GM04504 (cell line): Measurements from ENCODE around the gene CDC6.
"Not testable (repeated sequence)": the region's sequence is repeated elsewhere in the genome, so short reads cannot be mapped to it uniquely, and the experiment has no call there.

Experiments
- DNase-seq: peaks from one replicate; pipeline ENCODE4 v3.0.0-alpha.2; 2012; ENCODE audit warnings: low read depth

CDC6 gene

GRCh38 chr17:40290629-40291280 is 3.1 kb downstream of the CDC6 start:
- peak; percentile 84 for DNase-seq

- DNase-seq: no peak
Observed at GRCh38 chr17:40291281-40291664, 3.6 kb downstream of the CDC6 start.

DNA sequence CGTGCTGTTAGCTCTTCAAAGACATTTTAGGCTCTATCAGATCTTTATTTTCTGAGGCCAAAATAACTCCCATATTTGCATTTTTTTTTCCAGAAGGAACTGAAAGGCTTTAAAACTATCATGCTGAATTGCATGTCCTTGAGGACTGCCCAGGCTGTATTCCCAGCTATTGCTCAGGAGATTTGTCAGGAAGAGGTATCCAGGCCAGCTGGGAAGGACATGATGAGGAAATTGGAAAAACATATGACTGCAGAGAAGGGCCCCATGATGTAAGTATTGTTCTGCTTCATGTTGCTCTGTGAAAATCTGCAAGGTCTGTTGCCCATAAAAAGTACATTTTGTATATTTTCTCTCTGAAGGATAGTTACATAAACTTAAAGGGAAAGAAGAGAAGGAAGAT is 5.7 kb downstream of the CDC6 start:
- no peak for DNase-seq

DNA sequence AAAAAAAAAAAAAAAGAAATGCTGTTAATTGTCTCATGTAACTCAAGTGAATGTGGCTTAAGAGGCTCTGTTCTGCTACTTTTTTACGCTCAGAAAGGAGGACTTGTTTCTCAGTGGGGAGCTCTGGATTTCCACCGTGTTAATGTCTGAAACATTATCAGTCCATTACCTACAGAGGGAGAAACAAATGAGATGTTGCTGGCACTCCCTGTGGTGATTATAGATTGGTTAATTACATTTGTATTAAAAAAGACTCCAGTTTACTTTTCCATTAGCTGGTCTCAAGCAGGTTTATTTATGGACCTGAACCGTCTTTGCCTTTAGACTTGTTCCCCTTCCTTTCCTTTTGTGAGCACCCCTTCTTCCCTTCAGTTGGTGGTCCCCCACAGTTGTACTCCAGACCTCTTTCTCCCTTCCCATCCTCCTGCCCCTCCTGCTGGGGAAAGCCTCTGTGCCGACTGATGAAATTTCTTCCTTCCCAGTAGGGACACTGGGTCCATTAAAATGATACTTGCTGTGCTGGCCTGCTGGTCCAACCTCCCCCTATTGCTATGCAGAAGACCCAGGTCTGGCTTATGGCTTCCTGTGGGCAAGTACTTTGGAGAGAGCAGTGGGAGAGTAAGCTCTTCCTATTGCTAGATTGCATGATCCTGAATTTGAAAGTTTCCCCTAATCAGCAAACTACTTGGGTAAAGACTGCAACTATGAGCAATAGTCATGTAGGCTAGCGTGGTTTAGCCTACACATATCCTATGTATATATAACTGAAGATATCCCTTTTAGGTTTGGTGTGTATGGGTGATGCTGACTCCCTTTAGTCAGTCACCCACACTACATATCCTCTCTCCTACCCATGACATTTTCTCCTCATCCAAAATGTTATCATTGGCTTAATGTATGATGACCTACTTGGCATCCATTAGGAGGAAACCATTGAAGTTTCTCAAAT is 8.1 kb downstream of the CDC6 start:
- no peak for DNase-seq

DNA sequence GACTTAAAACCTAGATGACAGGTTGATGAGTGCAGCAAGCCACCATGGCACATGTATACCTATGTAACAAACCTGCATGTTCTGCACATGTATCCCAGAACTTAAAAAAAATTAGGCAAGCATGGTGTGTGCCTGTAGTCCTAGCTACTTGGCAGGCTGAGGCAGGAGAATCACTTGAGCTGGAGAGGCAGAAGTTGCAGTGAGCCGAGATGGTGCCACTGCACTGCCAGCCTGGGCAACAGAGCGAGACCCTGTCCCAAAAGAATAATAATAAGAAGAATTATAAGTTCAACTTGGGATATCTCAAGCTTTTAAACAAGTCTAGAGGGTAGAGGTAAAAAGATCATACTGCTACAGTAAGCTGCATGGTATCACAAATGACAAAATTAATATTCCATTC is 9.8 kb downstream of the CDC6 start:
- DNase-seq: no peak

GRCh38 chr17:40298726-40299125 is 11.0 kb downstream of the CDC6 start:
- no peak for DNase-seq

GRCh38 chr17:40299159-40299757 is 11.6 kb downstream of the CDC6 start:
- DNase-seq: not testable (repeated sequence)

DNA sequence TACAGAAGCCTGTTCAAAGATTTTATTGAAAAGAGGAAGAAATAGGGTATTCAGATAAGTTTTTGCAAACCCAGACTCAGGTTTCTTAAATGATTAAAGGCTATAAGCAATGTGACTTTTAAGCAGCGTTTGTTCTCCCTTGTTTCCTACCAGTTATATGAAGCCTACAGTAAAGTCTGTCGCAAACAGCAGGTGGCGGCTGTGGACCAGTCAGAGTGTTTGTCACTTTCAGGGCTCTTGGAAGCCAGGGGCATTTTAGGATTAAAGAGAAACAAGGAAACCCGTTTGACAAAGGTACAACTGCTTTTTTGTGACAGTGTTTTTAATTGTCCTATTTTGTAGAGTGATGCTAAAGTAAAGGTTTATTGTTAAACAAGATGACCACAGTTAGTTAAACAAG is 13.6 kb downstream of the CDC6 start:
- DNase-seq: no peak

DNA sequence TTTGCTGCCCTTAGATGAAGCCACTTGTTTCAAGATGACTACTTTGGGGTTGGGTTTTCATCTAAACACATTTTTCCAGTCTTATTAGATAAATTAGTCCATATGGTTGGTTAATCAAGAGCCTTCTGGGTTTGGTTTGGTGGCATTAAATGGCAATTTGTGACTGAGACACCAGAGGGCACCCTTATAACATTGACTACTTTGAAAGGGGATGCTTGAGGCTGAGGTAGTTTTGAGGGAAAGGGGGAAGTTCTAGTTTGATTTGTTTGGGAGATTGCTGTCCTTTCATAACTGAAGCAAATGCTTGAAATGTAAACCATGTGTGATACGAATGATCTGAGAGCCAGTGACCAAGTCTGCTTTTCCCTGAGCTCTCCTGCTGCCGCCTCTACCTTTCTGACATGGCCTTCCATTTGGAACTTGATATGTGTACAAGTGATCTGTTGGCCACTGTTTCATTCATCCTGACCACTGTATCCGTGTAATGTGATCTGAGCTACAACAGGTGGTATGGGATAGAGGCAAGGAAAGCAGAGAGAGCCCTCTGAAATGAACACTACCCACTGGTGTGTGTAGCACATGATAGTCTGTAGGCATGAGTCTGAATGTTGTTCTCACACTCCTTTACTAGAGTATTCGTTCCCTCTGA is 15.5 kb downstream of the CDC6 start:
- DNase-seq: peak; percentile 72

DNA sequence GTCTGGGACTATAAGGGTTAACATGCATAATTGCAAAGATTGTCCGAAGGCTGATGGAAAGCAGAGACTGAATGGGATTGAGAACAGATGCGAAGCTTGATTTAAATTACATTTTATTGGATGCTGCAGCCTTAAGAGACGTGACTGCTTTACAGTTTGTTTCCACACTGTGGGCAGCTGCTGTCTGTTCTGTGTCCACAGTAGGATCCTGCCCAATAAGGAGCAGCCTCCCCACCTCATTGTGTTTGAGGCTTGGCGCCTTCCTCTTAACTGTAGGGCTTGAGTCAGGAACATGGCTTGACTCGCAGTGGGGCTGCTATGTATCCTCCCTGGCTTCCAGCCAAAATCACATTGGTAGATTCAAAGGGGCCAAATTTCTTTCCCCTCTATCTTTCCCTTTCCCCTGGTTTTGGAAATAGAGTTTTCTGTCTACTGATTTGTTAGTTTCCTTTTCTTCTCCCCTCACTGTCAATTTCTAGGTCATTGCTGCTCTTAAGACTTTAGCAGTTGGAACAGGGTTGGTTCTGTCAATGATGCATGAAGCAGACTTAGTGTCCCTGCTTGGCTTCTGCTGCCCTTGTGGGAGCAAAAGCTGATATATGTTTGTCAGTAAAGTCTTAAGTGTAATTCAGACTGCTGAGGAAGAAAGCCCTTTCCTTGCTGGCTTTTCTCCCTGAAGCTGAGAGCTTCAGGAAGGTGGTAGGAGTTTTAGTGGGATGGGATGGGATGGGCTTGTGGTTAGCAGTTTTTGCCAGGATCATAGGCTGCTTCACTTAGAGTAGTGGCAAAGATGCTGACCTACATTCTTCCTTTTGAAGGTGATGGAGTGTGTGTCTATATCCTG is 16.3 kb downstream of the CDC6 start:
- peak; percentile 68 for DNase-seq

DNA sequence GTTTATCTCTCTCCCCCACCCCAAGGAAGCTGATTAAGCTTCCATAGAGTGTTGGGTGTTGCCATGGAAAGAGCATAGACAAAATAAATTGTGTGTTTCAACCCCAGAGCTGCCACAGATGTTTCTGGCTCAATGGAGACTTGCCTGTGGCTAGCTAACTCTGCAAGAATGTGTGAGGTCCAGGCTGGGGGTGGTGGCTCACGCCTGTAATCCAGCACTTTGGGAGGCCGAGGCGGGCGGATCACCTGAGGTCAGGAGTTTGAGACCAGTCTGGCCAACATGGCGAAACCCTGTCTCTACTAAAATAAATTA is 16.8 kb downstream of the CDC6 start:
- DNase-seq: peak; percentile 90

DNA sequence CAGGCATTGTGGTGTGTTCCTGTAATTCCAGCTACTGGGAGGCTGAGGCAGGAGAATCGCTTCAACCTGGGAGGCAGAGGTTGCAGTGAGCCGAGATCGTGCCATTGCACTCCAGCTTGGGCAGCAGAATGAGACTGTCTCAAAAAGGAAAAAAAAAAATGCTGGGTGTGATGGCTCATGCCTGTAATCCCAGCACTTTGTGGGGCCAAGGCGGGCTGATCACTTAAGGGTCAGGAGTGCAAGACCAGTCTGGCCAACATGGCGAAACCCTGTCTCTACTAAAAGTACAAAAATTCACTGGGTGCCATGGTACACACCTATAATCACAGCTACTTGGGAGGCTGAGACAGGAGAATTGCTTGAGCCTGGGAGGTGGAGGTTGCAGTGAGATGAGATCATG is 17.2 kb downstream of the CDC6 start:
- not testable (repeated sequence) for DNase-seq

GRCh38 chr17:40306395-40306794 is 18.7 kb downstream of the CDC6 start:
- DNase-seq: no peak

DNA sequence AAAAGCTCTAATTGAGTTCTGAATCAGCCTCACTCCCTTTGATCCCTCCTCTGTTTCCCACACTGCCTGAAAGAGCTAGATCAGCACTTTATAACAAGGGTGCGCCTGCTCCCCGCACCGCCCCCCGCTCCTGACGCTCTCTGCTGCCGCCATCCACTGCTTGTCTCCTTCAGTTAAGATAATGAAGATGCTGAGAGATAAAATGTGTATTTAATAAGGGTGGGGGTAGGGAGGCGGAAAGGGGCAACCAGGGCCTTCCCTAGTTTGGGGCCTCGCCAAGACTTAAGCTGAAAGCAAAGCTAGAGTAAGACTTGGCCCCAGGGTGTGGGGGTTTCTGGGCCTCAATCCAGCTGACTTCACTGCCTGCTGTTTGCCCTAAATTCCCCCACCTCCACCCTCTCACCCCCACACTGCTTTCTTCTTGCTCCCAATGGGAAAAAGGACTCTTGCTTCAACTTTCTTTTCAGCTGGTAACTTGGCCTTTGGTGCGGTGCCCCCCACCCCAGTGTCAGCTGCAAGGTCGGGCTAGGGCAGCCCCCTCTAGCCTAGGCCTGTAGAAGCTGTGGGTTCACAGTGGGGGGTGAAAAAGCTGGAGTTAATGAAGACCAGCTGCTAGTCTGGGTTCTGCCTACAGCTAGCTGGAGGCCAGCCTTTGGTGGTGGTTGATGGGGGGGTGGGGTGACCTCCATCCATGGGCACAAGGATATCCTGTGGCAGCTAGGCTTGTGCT is 19.5 kb downstream of the CDC6 start:
- no peak for DNase-seq

DNA sequence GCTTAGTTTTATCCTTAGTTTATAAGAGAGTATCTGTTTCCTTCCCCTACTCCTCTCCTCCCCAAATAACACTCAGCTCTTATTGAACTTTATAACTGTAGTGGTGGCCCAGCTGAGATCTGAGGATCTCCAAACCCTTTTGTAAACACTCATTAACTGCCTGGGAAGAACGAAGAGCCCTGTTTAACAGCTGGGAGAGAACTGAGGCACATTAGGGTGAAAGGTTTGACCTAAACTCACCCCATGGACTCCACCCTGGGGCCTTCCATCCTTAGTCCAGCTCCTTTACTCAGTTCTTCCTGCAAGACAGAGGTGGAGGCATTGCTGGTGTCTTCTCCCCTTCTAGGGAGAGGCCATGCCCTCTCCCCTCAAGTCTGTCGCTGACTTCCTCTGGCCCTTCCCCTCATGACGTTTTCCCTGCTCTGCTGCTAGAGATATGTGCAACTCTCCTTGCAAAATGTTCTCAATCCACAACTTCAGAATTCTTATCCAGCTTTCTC is 20.1 kb downstream of the CDC6 start:
- DNase-seq: no peak

DNA sequence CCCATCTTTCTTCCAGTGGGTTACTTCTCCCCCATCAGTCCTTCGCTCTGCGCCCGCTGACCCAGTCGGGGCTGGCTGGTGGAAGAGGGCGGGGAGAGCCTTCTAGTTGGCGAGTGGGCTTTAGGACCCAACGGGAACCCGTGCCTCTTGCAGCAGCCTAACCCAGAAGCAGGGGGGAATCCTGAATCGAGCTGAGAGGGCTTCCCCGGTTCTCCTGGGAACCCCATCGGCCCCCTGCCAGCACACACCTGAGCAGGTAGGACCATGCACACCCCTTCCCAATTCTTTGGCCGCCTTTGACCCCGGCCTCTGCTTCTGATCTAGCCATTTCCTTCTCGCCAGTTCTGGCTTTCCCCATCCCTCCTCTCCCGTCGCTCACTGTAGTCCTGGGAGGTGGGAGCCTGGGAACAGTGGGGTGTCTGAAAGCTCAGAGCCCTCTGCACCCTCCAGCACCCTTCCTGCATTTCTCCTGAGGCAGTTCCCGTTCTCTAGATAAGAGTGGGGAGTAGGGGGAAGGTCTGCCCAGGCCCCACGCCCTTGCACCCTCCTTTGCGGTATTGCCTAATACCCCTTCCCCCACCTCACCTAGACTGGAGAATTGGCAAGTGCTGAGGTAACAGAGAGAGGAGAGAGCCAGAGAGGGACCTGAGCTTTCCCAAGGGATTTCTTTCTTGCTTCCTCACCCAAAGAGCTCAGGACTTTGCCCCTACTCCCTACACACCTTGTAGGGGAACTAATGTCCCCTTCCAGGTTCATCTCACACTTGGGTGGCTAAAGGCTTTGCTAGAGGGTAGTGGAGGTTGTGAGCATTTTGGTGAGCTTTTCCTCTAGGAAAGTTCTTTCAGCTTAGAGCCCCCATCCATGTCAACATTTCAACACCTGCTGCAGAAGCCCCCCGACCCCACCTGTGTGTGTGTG is 21.6 kb downstream of the CDC6 start, which contains the start of gene RARA:
Gene RARA, plus strand, starts transcription at position 150 of the 918 bp plus-strand sequence. CDS start 22,039 bp downstream, outside the sequence.
- DNase-seq: no peak

- DNase-seq: no peak
Observed at GRCh38 chr17:40309949-40310510, 22.4 kb downstream of the CDC6 start.

- DNase-seq: no peak
Observed at GRCh38 chr17:40310882-40311391, 23.3 kb downstream of the CDC6 start.

DNA sequence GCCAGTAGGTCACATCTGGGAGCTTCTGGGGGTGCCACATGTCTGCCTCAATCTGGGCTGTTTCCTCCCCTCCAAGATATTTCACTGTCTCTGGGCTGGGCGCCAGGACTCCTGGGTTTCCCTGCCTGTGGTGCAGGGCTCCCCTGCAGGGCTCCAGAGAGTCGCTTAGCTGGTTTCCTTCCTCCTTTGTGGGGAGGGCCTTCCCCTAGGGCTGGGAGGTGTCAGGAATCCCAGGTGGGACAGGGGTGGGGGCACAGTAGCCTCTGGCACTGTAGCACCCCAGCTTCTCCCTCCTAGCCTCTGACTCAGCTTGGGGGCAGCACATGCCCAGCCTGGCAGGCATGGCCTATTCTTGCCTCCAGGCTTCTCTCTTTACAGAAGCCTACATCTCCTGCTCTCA is 23.9 kb downstream of the CDC6 start:
- DNase-seq: no peak
